ENCODE results near the gene SLC10A1.

SLC10A1 gene

GRCh38 chr14:69808919-69809808, 12.1 kb upstream of the SLC10A1 start:
- DNase-seq (ENCODE audit: low read depth in 2 of 2), result no peak

- DNase-seq (ENCODE audit: low read depth in 2 of 2), result no peak
Observed at GRCh38 chr14:69807192-69807591, 10.2 kb upstream of the SLC10A1 start.

- no peak for DNase-seq (ENCODE audit: low read depth in 2 of 2)
Observed at GRCh38 chr14:69804902-69805301, 7.9 kb upstream of the SLC10A1 start.

- no peak for DNase-seq (ENCODE audit: low read depth in 2 of 2)
Observed at GRCh38 chr14:69803753-69804152, 6.7 kb upstream of the SLC10A1 start.

- DNase-seq (ENCODE audit: low read depth in 2 of 2), result no peak
Observed at GRCh38 chr14:69798339-69798735, 1.3 kb upstream of the SLC10A1 start.

- DNase-seq (ENCODE audit: low read depth in 2 of 2), result no peak
Observed at GRCh38 chr14:69797573-69798338, 715 bp upstream of the SLC10A1 start.

GRCh38 chr14:69795691-69796090, 1.4 kb downstream of the SLC10A1 start:
- DNase-seq (ENCODE audit: low read depth in 2 of 2), result no peak

GRCh38 chr14:69794791-69795190, 2.2 kb downstream of the SLC10A1 start:
- no peak for DNase-seq (ENCODE audit: low read depth in 2 of 2)

- no peak for DNase-seq (ENCODE audit: low read depth in 2 of 2)
Observed at GRCh38 chr14:69792887-69793421, 4.1 kb downstream of the SLC10A1 start.

- DNase-seq (ENCODE audit: low read depth in 2 of 2), result no peak
Observed at GRCh38 chr14:69789118-69789640, 7.9 kb downstream of the SLC10A1 start.

GRCh38 chr14:69786603-69787002, 10.4 kb downstream of the SLC10A1 start:
- no peak for DNase-seq (ENCODE audit: low read depth in 2 of 2)

- no peak for DNase-seq (ENCODE audit: low read depth in 2 of 2)
Observed at GRCh38 chr14:69784942-69785341, 12.1 kb downstream of the SLC10A1 start.

GRCh38 chr14:69780952-69781351, 16.1 kb downstream of the SLC10A1 start:
- DNase-seq (ENCODE audit: low read depth in 2 of 2), result no peak

GRCh38 chr14:69780092-69780491, 16.9 kb downstream of the SLC10A1 start:
- DNase-seq (ENCODE audit: low read depth in 2 of 2), result no peak

- no peak for DNase-seq (ENCODE audit: low read depth in 2 of 2)
Observed at GRCh38 chr14:69779088-69779487, 18.0 kb downstream of the SLC10A1 start.

GRCh38 chr14:69776875-69777453, 20.1 kb downstream of the SLC10A1 start:
- no peak for DNase-seq (ENCODE audit: low read depth in 2 of 2)

GRCh38 chr14:69775012-69775411, 22.0 kb downstream of the SLC10A1 start:
- no peak for DNase-seq (ENCODE audit: low read depth in 2 of 2)

- no peak for DNase-seq (ENCODE audit: low read depth in 2 of 2)
Observed at GRCh38 chr14:69773571-69774276, 23.3 kb downstream of the SLC10A1 start.

- no peak for DNase-seq (ENCODE audit: low read depth in 2 of 2)
Observed at GRCh38 chr14:69772082-69773017, 24.7 kb downstream of the SLC10A1 start.

- no peak for DNase-seq (ENCODE audit: low read depth in 2 of 2)
Observed at GRCh38 chr14:69771136-69771535, 25.9 kb downstream of the SLC10A1 start.

Measured in stimulated activated CD8-positive, alpha-beta memory T cell treated with anti-CD3 and anti-CD28 coated beads, Interleukin-2, amount 100 ng/mL, for 1 hour (primary cell).